H1 (cell line): ENCODE results near the gene OTUB1. TPM values are rescaled to one million over a fixed set of nuclear protein-coding genes. Genes with fewer than 3 reads are reported as not detected.

Experiments used
- CTCF ChIA-PET: fragments of 300-600 bp; sonication (Branson Sonifier 250); formaldehyde crosslinking; loops from one replicate; lab custom pipeline; 2021; ENCODE audit not compliant: partially characterized antibody; lab: Charles Lee
- POLR2A ChIA-PET: fragments of 300-600 bp; sonication (Branson Sonifier 250); formaldehyde crosslinking; loops from one replicate; lab custom pipeline; 2021; ENCODE audit warnings: inconsistent platforms; ENCODE audit not compliant: partially characterized antibody; lab: Charles Lee
- DNase-seq, 2 experiments: peaks; one replicate each; pipeline versions ENCODE4 v3.0.0 to v3.0.0-alpha.2; 2010 to 2022; ENCODE audit warnings: low spot score in 2 of 2, low read depth in 1 of 2, mixed read lengths in 1 of 2
- FAIRE-seq: peaks from 2 replicates; lab custom pipeline; 2011; peaks lifted over from hg19 to GRCh38; lab: Jason Lieb, UNC
- H2AFZ ChIP-seq: 2 replicates; pipeline ENCODE4 v1.8.1; 2012; ENCODE audit warnings: low read length, inconsistent platforms
- H2AK5ac ChIP-seq: 2 replicates; pipeline ENCODE4 v1.6.1; 2013; ENCODE audit warnings: low read depth, low read length
- H2BK120ac ChIP-seq: replicated peaks from 2 replicates; pipeline ENCODE3; 2013; ENCODE audit warnings: low read depth, low read length, inconsistent platforms
- H2BK12ac ChIP-seq: 2 replicates; pipeline ENCODE4 v1.6.1; 2013; ENCODE audit warnings: low read depth, low read length
- H2BK15ac ChIP-seq: 2 replicates; pipeline ENCODE4 v1.6.1; 2013; ENCODE audit warnings: low read length
- H2BK20ac ChIP-seq: 2 replicates; pipeline ENCODE4 v1.6.1; 2013; ENCODE audit warnings: low read length
- H2BK5ac ChIP-seq: 2 replicates; pipeline ENCODE4 v1.6.1; 2013; ENCODE audit warnings: low read depth, low read length
- H3K14ac ChIP-seq: 2 replicates; pipeline ENCODE4 v1.6.1; 2013; ENCODE audit warnings: inconsistent platforms; ENCODE audit not compliant: insufficient read length
- H3K18ac ChIP-seq: 2 replicates; pipeline ENCODE4 v1.6.1; 2013; ENCODE audit warnings: low read length; ENCODE audit errors: extremely low read depth
- H3K23ac ChIP-seq: 2 replicates; pipeline ENCODE4 v1.6.1; 2013; ENCODE audit warnings: inconsistent platforms; ENCODE audit not compliant: insufficient read length
- H3K23me2 ChIP-seq: 2 replicates; pipeline ENCODE4 v1.6.1; 2013; ENCODE audit warnings: low read depth, low read length
- H3K27ac ChIP-seq: 2 replicates; pipeline ENCODE4 v1.6.1; 2011; ENCODE audit warnings: low read depth, low read length, inconsistent platforms
- H3K27me3 ChIP-seq, 4 experiments: replicated peaks in 1 of 4; 1 replicate in 1 of 4; 2 replicates in 3 of 4; pipeline versions ENCODE4 v1.6.1 to v1.8.1; 2011 to 2013; ENCODE audit warnings: low read length in 3 of 4, mild to moderate bottlenecking in 3 of 4, inconsistent platforms in 2 of 4, mixed read lengths in 2 of 4, moderate library complexity in 1 of 4; ENCODE audit not compliant: control insufficient read depth in 3 of 4, insufficient read depth in 3 of 4; ENCODE audit errors: extremely low read depth in 1 of 4
- H3K36me3 ChIP-seq, 4 experiments: 2 replicates each; pipeline versions ENCODE4 v1.6.1 to v1.8.1; 2011 to 2013; ENCODE audit warnings: mild to moderate bottlenecking in 4 of 4, low read length in 3 of 4, moderate library complexity in 2 of 4, control low read depth in 1 of 4, inconsistent platforms in 1 of 4; ENCODE audit not compliant: insufficient read depth in 4 of 4, control insufficient read depth in 2 of 4
- H3K4ac ChIP-seq: replicated peaks from 2 replicates; pipeline ENCODE3; 2013; ENCODE audit warnings: low read length, low read depth, mixed read lengths, inconsistent platforms; ENCODE audit not compliant: insufficient read length
- H3K4me1 ChIP-seq, 4 experiments: replicated peaks in 1 of 4; 1 replicate in 1 of 4; 2 replicates in 3 of 4; pipeline versions ENCODE4 v1.6.1 to v1.8.1; 2011 to 2013; ENCODE audit warnings: low read length in 3 of 4, inconsistent platforms in 2 of 4, mixed read lengths in 1 of 4; ENCODE audit not compliant: insufficient read depth in 4 of 4, control insufficient read depth in 3 of 4
- H3K4me2 ChIP-seq, 2 experiments: 2 replicates each; pipeline versions ENCODE4 v1.6.1 to v1.8.1; 2011 to 2013; ENCODE audit warnings: low read depth in 2 of 2, low read length in 2 of 2, control low read depth in 1 of 2, inconsistent platforms in 1 of 2, mild to moderate bottlenecking in 1 of 2; ENCODE audit not compliant: insufficient read depth in 1 of 2
- H3K4me3 ChIP-seq, 4 experiments: fragments of 200-600, 300-600 bp in 1 of 4; sonication (generic), shearing (Covaris generic), sonication (Bioruptor Twin) in 1 of 4; 2 replicates each; pipeline versions ENCODE4 v1.5.1 to v1.8.1; 2011 to 2016; ENCODE audit warnings: low read length in 4 of 4, low read depth in 3 of 4, control low read depth in 2 of 4, inconsistent platforms in 2 of 4, mild to moderate bottlenecking in 2 of 4, mixed read lengths in 1 of 4, moderate library complexity in 1 of 4; ENCODE audit not compliant: insufficient read depth in 2 of 4; ENCODE audit errors: extremely low read depth in 1 of 4
- H3K56ac ChIP-seq: replicated peaks from 2 replicates; pipeline ENCODE3; 2013; ENCODE audit warnings: low read depth, mild to moderate bottlenecking, mixed read lengths, low read length, inconsistent platforms; ENCODE audit not compliant: insufficient read length
- H3K79me1 ChIP-seq: 2 replicates; pipeline ENCODE4 v1.6.1; 2013; ENCODE audit warnings: low read depth, low read length, control low read depth
- H3K79me2 ChIP-seq, 2 experiments: 2 replicates each; pipeline versions ENCODE4 v1.6.1 to v1.8.1; 2012 to 2013; ENCODE audit warnings: low read length in 2 of 2, mild to moderate bottlenecking in 2 of 2, inconsistent platforms in 1 of 2; ENCODE audit not compliant: insufficient read depth in 2 of 2, control insufficient read depth in 1 of 2
- H3K9ac ChIP-seq, 4 experiments: replicated peaks in 1 of 4; 1 replicate in 1 of 4; 2 replicates in 3 of 4; pipeline versions ENCODE4 v1.6.1 to v1.8.1; 2011 to 2013; ENCODE audit warnings: low read depth in 3 of 4, low read length in 3 of 4, control low read depth in 2 of 4, mild to moderate bottlenecking in 2 of 4, moderate library complexity in 2 of 4, inconsistent platforms in 1 of 4; ENCODE audit errors: extremely low read depth in 1 of 4
- H3K9me3 ChIP-seq, 2 experiments: 2 replicates each; pipeline versions ENCODE4 v1.6.1 to v1.8.1; 2012 to 2013; ENCODE audit warnings: mild to moderate bottlenecking in 2 of 2, moderate library complexity in 2 of 2, control low read depth in 1 of 2, inconsistent platforms in 1 of 2, low read depth in 1 of 2, low read length in 1 of 2, mixed read lengths in 1 of 2; ENCODE audit not compliant: insufficient read depth in 2 of 2
- H4K20me1 ChIP-seq, 2 experiments: replicated peaks in 1 of 2; 2 replicates each; pipeline versions ENCODE3 to v1.8.1; 2011 to 2013; ENCODE audit warnings: inconsistent platforms in 2 of 2, low read length in 2 of 2, mild to moderate bottlenecking in 1 of 2; ENCODE audit not compliant: insufficient read depth in 2 of 2, control insufficient read depth in 1 of 2
- H4K5ac ChIP-seq: 2 replicates; pipeline ENCODE4 v1.6.1; 2013; ENCODE audit warnings: low read length, low read depth, mixed read lengths, inconsistent platforms; ENCODE audit not compliant: insufficient read length
- H4K8ac ChIP-seq: 2 replicates; pipeline ENCODE4 v1.8.0; 2013; ENCODE audit warnings: mild to moderate bottlenecking, moderate library complexity, low read length, inconsistent platforms; ENCODE audit not compliant: insufficient read depth; ENCODE audit errors: extremely low read depth
- H4K91ac ChIP-seq: replicated peaks from 2 replicates; pipeline ENCODE3; 2013; ENCODE audit warnings: low read length, mixed read lengths, inconsistent platforms; ENCODE audit not compliant: insufficient read length
- ATF2 ChIP-seq: IDR thresholded peaks from 2 replicates; pipeline ENCODE4 v1.6.1; 2012; ENCODE audit warnings: low read length, inconsistent platforms
- ATF3 ChIP-seq: IDR thresholded peaks from 2 replicates; pipeline ENCODE4 v1.6.1; 2011; ENCODE audit warnings: low read depth, mild to moderate bottlenecking, low read length; ENCODE audit not compliant: insufficient read depth
- BCL11A ChIP-seq, 2 experiments: IDR thresholded peaks; one replicate each; pipeline ENCODE4 v1.6.1; 2011; ENCODE audit warnings: low read depth in 2 of 2, low read length in 2 of 2, mild to moderate bottlenecking in 2 of 2
- GABPA ChIP-seq: IDR thresholded peaks from 2 replicates; pipeline ENCODE4 v1.6.1; 2011; ENCODE audit warnings: mild to moderate bottlenecking, low read length, moderate library complexity, borderline replicate concordance; ENCODE audit not compliant: insufficient read depth
- NANOG ChIP-seq: IDR thresholded peaks from 2 replicates; pipeline ENCODE4 v1.6.1; 2011; ENCODE audit warnings: low read length, low read depth, mild to moderate bottlenecking, inconsistent platforms; ENCODE audit not compliant: insufficient read depth, poor library complexity, severe bottlenecking
- NRF1 ChIP-seq: IDR thresholded peaks from 2 replicates; pipeline ENCODE4 v1.6.1; 2011; ENCODE audit warnings: mild to moderate bottlenecking, low read depth, low read length, improper control_type of control experiment
- POLR2A ChIP-seq, 2 experiments: IDR thresholded peaks; 1 replicate in 1 of 2; 2 replicates in 1 of 2; pipeline ENCODE4 v1.6.1; 2011; ENCODE audit warnings: low read depth in 2 of 2, low read length in 2 of 2, mild to moderate bottlenecking in 2 of 2; ENCODE audit errors: control extremely low read depth in 1 of 2
- RXRA ChIP-seq: IDR thresholded peaks from 2 replicates; pipeline ENCODE4 v1.6.1; 2011; ENCODE audit warnings: low read depth, mild to moderate bottlenecking, low read length, moderate library complexity; ENCODE audit not compliant: insufficient read depth
- SUZ12 ChIP-seq: fragments of 200-600 bp; sonication (generic); IDR thresholded peaks from 2 replicates; pipeline ENCODE4 v1.6.1; 2012; ENCODE audit warnings: mild to moderate bottlenecking, inconsistent platforms, low read length, moderate library complexity, mixed read lengths
- USF2 ChIP-seq: IDR thresholded peaks from 2 replicates; pipeline ENCODE4 v1.6.1; 2011; ENCODE audit warnings: low read length, improper control_type of control experiment
- WGBS, 2 experiments: shearing (Covaris generic) in 1 of 2; methylation state at CpG; one replicate each; pipeline versions ENCODE4 v1.1.6 to v1.1.7; 2013 to 2015; ENCODE audit warnings: low lambda C conversion rate in 2 of 2, mixed read lengths in 2 of 2, inconsistent platforms in 1 of 2, low coverage in 1 of 2, missing lambda C conversion rate in 1 of 2; ENCODE audit not compliant: insufficient replicate concordance in 2 of 2, insufficient coverage in 1 of 2, insufficient read length in 1 of 2; ENCODE audit errors: extremely low coverage in 1 of 2, missing lambda C conversion rate in 1 of 2; 5-methylcytosine and 5-hydroxymethylcytosine counted together
- polyA plus RNA-seq, 7 experiments: library from polyadenylated mRNA; depleted of rRNA in 3 of 7; stranded (reverse) in 5 of 7; unstranded in 2 of 7; fragments of >200 nt in 5 of 7; fragments of 200-250 nt in 2 of 7; gene quantifications; 1 replicate in 5 of 7; 2 replicates in 1 of 7; 4 replicates in 1 of 7; pipeline versions ENCODE4 v1.2.1 to v1.2.3, GENCODE V29; 2011 to 2013; ENCODE audit warnings: missing spikeins in 2 of 7, mixed read lengths in 2 of 7
- total RNA-seq: library from RNA; stranded (reverse); fragmentation: NEBNext Ultra II Directional; extraction: Animal tissue kit (Norgen Biotek cat#: 25700); gene quantifications from 2 replicates; pipeline ENCODE4 v1.2.1, GENCODE V29; 2021

The OTUB1 gene
- total and polyA plus RNA-seq, 2 of the 8 experiments (the other 6 are each of a cell fraction or from before 2014, with no cell fraction given) = 110 to 274 TPM

GRCh38 chr11:64041846-64042245 lies 55.6 kb downstream of the OTUB1 start:
- FAIRE-seq = no peak
- POLR2A ChIA-PET = no interaction called here
- Histone ChIP-seq H2BK5ac (no peak overlapping the region), H3K27ac (no peak overlapping the region), H4K5ac (no peak overlapping the region), H3K4me2 (no peak overlapping the region), H2BK12ac (no peak overlapping the region), H3K27me3 (peaks cover 35 to 92% (median 79%) of the 10 kb centered on the region in 4 experiments), H3K23ac (no peak overlapping the region), H3K56ac (no peak overlapping the region), H3K9me3 (no peaks in the 10 kb centered on the region), H3K9ac (no peak overlapping the region), H4K91ac (no peak overlapping the region), H4K8ac (peak overlapping the region; percentile 36; the same call in 1 of the 2 replicates), H3K4me3 (no peak overlapping the region), H3K14ac (no peak overlapping the region), H3K23me2 (peaks cover under 1% of the 10 kb centered on the region; the same call in 1 of the 2 replicates), H2BK20ac (no peak overlapping the region), H3K79me2 (no peaks in the 10 kb centered on the region), H3K18ac (no peak overlapping the region; the same call in 1 of the 2 replicates), H2BK120ac (no peak overlapping the region), H2AK5ac (no peak overlapping the region), H2BK15ac (no peak overlapping the region), H3K4ac (no peak overlapping the region), H3K79me1 (peaks cover 2% of the 10 kb centered on the region; the same call in 1 of the 2 replicates), H3K36me3 (no peaks in the 10 kb centered on the region), H3K4me1 (peaks cover 0 to 11% (median 5%) of the 10 kb centered on the region in 4 experiments; a peak in 5 of 7 replicates), H2AFZ (no peak overlapping the region), H4K20me1 (peaks cover 12 to 36% of the 10 kb centered on the region in 2 experiments)
- DNase-seq = no peak
- CTCF ChIA-PET = interaction anchor here (0.9 to 21.2 kb wide), 27 partner anchors 10 to 105 kb away, joined by 3 to 291 read pairs (median 7); no protein-coding TSS in a partner anchor
- WGBS, 2 experiments = 89% methylated on average over 7 of the region's 9 CpGs; no CpG with 5 or more reads in 1 of the 2 experiments
- no peak for TF ChIP-seq NANOG
- TF ChIP-seq ATF2 = no peak
- TF ChIP-seq USF2 = no peak
- TF ChIP-seq SUZ12 = no peak
- TF ChIP-seq POLR2A (IDR thresholded peaks at IDR 0.05; ENCODE audit: control extremely low read depth in 1 of 2, low read depth in 2 of 2, low read length in 2 of 2) = no peak
- no peak for TF ChIP-seq NRF1
- no peak for TF ChIP-seq GABPA
- TF ChIP-seq BCL11A (IDR thresholded peaks at IDR 0.05; ENCODE audit: low read depth in 2 of 2, low read length in 2 of 2) = no peak
- no peak for TF ChIP-seq ATF3
- TF ChIP-seq RXRA = no peak
